Limb (tissue), 2 donors: ENCODE results near the gene SLC27A5.
"Not testable (repeated sequence)": the region's sequence is repeated elsewhere in the genome, so short reads cannot be mapped to it uniquely, and the experiment has no call there.

Experiments used
- DNase-seq, 2 donors: peaks; one replicate each; pipeline ENCODE4 v3.0.0-alpha.2; 2016; ENCODE audit errors: extremely low spot score in 2 of 2

Gene SLC27A5

GRCh38 chr19:58469241-58470013, 42.4 kb downstream of the SLC27A5 start:
- DNase-seq: no peak

GRCh38 chr19:58468216-58468839, 43.5 kb downstream of the SLC27A5 start:
- no peak for DNase-seq

DNA sequence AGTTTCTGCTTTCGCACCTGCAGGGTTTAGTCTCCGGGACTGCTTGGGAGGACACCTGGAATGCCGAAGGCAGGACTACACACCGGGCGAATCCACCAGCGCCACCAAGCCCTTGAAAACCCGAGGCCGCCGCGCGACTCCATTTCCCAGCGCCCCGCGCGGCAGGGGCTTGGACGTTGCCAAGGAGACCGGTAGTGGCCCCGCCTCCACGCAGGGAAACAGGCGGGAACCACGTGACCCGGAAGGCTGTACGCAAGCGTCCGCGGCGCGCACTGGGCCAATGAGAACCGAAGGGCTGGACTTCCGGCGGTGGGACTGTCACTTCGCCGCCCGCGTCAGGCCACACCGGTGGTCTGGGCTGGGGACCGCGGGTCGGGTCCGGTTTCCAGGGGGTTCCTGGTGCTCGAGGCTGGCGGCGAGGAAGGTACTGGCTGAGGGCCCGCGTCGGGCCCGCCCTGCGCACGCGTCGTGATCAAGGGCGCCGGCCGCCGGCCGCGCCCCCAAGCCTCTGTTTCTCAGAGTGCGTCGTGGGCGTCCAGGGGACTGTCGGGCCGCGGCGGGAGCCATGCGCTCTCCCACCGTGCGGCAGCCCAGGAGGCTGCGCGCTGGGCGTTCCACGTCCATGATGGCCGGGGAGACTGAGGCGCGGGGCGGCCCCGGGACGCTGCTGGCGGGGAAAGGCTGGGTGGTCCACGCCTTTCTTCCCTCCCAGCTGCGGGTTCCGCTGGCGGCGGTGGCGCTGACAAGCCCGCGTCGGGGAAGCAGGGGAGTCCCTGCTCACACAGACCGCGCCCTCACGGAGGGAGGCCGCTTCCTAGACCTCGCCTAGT, 44.8 kb downstream of the SLC27A5 start, which contains the start of gene ZNF324:
Gene ZNF324, plus strand, starts transcription at position 321 of the 830 bp plus-strand sequence. CDS start 2,106 bp downstream, outside the sequence.
- DNase-seq: peak; percentile 98

DNA sequence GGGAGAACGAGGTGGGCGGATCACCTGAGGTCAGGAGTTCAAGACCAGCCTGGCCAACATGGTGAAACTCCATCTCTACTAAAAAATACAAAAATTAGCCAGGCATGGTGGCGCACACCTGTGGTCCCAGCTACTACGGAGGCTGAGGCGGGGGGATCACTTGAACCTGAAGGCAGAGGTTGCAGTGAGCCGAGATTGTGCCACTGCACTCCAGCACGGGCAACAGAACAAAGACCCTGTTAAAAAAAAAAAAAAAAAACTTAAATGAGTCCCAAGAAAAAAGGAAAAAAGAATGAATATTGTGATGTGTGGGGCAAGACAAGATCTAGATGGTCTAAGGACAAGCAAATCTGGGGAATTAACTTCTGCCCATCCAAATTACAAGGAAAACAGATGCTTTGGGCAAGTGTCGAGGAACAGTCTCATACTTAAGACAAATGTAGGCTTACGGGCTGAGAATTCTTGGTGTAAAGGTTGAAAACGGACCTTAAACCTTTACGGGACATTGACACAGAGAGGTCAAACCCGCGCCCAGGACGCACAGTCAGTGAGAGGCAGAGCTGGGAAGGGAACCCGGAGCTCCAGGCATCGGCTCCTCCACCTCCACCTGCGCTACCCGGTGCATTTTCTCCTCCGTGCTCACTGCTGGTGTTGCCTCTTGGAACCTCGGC, 45.6 kb downstream of the SLC27A5 start:
- DNase-seq: no peak

DNA sequence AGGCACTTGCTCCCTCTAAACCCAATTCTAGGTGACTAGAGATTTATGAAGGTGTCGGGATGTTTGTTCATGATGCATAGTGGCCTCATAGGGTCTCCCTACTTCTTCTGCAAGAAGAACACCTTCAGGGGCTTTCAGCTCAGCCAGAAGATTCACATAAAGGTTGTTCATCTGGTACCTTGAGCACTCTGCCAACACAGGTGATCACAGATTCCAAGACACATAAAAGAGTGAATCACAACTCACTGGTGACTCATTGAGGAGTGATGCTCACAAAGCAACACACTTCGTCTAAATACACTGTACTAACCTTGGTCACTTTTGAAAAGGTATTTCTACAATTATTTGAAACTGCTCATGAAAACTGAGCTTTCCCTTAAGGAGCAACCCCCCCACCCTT, 51.8 kb downstream of the SLC27A5 start:
- no peak for DNase-seq

- no peak for DNase-seq
These were observed 55.7 kb downstream of the SLC27A5 start for GRCh38 chr19:58456111-58456510.

- DNase-seq: no peak
These were observed 56.5 kb downstream of the SLC27A5 start for GRCh38 chr19:58455306-58455705.

GRCh38 chr19:58453743-58454142, 58.0 kb downstream of the SLC27A5 start:
- no peak for DNase-seq

- peak; percentile 96 for DNase-seq
These were observed 60.3 kb downstream of the SLC27A5 start, which contains the start of gene ZNF324B for GRCh38 chr19:58451358-58452101. Gene ZNF324B, plus strand, starts transcription at chr19:58451622. Its CDS starts 2,080 bp downstream, at chr19:58453702.

- DNase-seq: no peak
These were observed 60.9 kb downstream of the SLC27A5 start for GRCh38 chr19:58450856-58451357.

- not testable (repeated sequence) for DNase-seq
These were observed 61.8 kb downstream of the SLC27A5 start for GRCh38 chr19:58449980-58450379.

DNA sequence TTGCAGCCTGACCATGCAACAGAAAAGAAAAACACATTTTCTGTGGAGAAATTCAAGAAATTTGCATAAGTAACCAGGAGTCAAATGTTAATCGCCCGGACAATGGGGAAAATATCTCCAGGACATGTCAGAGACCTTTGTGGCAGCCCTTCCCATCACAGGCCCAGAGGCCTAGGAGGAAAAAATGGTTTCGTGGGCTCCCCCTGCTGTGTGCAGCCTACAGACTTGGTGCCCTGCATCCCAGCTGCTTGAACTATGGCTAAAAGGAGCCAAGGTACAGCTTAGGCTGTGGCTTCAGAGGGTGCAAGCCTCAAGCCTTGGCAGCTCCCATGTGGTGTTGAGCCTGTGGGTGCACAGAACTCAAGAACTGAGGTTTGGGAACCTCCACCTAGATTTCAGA, 62.9 kb downstream of the SLC27A5 start:
- DNase-seq: not testable (repeated sequence)
